Epithelial cell of esophagus (primary cell): ENCODE data around the gene DAGLB.
"Not testable (repeated sequence)": the region's sequence is repeated elsewhere in the genome, so short reads cannot be mapped to it uniquely, and the experiment has no call there.

Experiments used
- DNase-seq: peaks from one replicate; pipeline ENCODE4 v3.0.0; 2010; ENCODE audit warnings: low read depth
- H3K4me3 ChIP-seq: 2 replicates; pipeline ENCODE4 v1.5.1; 2011; ENCODE audit warnings: mild to moderate bottlenecking, low read length, control low read depth
- TF ChIP-seq, protein P1 (sequence below): IDR thresholded peaks from 2 replicates; pipeline ENCODE4 v1.5.1; 2011; ENCODE audit warnings: low read depth, mild to moderate bottlenecking, low read length, control low read depth, inconsistent platforms; ENCODE audit not compliant: insufficient read depth; ENCODE audit errors: missing control alignments

DAGLB gene

DNA sequence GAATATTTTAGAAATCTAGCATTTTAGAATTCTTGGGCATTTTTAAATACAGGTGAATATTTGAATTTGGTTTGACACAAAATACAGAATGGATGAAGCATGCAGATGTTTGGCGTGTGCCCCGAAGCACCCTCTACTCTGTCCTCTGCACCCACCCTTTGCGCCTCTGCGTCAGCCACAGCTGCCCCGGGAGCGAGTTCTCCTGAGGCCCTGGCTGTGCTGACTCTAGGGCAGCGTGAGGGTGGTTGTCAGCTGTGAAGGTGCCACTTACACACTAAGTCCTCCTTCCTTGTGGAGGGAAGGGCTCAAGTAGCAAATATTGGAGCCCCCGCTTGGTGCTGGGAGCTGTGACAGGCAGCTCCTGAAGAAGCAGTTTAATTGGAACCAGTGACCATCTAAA, 48.4 kb downstream of the DAGLB start:
- peak overlapping the region; percentile 44 for H3K4me3 ChIP-seq
- DNase-seq = peak; percentile 43
- TF ChIP-seq, protein P1, sequence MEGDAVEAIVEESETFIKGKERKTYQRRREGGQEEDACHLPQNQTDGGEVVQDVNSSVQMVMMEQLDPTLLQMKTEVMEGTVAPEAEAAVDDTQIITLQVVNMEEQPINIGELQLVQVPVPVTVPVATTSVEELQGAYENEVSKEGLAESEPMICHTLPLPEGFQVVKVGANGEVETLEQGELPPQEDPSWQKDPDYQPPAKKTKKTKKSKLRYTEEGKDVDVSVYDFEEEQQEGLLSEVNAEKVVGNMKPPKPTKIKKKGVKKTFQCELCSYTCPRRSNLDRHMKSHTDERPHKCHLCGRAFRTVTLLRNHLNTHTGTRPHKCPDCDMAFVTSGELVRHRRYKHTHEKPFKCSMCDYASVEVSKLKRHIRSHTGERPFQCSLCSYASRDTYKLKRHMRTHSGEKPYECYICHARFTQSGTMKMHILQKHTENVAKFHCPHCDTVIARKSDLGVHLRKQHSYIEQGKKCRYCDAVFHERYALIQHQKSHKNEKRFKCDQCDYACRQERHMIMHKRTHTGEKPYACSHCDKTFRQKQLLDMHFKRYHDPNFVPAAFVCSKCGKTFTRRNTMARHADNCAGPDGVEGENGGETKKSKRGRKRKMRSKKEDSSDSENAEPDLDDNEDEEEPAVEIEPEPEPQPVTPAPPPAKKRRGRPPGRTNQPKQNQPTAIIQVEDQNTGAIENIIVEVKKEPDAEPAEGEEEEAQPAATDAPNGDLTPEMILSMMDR = no peak

DNA sequence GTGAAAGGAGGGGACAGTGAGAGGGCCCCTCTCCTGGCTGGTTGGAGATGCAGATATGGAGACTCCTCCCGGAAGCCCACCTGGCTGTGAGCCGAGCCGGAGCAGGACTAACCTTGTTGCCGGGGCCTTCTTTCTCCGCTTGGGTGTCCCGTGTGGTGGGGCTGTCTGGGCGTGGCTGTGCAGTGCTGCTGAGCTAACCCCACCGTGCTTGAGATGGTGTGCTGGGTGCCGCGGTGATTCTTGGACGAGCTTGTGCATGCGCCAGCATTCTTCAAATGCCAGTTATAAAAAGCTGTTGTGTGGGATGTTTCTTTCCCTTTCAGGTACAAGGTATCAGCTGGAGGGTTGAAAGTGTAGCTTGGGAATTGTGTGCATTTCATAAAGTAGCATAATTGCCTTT, 48.8 kb downstream of the DAGLB start:
- peak; percentile 93 for DNase-seq
- TF ChIP-seq, protein P1 = no peak
- peak overlapping the region; percentile 44 for H3K4me3 ChIP-seq

DNA sequence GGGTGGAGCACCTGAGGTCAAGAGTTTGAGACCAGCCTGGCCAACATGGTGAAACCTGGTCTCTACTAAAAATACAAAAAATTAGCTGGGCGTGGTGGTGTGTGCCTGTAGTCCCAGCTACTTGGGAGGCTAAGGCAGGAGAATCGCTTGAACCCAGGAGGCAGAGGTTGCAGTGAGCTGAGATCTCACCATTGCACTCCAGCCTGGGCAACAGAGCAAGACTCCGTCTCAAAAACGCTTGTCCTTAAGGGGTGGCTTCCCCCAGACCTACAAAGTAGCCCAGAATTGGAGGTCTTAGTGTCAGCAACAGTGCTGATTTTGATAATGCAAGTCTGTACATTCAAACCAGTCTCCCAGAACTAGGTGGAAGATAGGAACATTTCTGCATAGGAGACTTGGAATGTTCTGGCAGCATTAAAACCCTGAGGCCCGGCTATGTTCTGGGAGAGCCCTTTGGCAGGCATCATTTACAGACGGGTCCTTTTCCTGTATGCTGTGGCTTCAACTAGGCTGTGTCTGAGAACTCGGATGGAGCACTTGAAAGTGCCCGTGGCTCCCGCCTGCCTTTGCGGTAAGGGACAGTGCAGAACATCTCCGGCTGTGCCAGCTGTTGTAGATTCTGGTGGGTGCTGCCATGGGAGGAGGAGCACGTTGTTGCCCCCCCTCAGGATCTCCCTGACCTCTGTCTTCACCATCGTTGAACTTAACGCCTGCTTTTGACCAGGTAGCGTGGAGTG, 49.8 kb downstream of the DAGLB start:
- DNase-seq = not testable (repeated sequence)
- peak overlapping the region; percentile 44 for H3K4me3 ChIP-seq

DNA sequence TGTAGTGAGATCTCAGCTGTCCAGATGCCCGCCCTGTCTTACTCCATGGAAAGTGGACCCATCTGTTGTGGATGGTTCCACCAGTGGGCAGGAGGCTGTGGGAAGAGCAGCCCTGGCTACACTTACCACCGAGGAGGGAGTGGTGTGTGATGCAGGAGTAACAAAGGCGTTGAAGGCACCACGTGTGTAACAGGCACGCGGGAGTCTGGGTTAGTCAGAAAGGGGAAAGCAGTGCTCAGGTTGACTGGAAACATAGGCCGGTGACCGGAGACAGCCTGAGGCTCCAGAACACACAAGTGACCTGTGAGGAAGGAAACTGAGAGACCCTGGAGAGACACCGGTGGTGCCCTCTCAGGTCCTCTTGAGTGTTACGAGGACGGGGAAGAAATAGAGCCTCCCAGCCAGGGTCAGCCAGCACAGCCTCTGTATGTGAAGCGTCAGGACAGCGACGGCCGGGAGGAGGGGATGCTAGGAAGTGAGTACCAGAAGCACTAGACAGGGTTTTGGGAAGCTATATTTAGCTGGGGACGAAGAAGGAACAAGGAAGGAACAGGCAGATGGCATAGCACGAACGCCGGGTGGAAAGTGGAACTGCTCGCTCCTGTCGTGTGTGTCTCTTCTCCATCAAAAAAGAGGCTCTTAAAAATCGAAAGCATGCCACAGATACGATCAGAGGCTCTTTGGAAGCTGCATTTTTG, 51.7 kb downstream of the DAGLB start:
- TF ChIP-seq, protein P1 = no peak
- DNase-seq = no peak
- no peak overlapping the region for H3K4me3 ChIP-seq

DNA sequence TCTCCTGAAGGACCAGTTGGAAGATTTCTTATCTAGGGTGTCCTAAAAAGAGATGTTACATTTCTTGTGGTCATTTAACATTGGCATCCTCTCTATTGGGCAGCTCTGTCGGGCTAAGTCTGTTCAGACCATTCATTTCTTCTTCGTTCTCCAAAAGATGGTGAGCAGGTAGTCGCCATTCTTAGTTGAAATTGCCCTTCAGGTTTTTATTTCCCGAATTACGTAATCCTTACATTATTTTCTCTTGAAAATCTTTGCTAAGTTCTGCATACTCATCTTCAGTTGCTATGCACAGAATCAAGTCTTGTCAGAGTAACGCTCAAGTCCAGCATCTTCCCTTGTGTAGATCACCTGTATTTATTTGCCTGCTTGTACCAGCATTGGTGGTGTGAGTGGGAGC, 53.6 kb downstream of the DAGLB start:
- H3K4me3 ChIP-seq = no peak overlapping the region
- DNase-seq = no peak
- TF ChIP-seq, protein P1 = no peak

DNA sequence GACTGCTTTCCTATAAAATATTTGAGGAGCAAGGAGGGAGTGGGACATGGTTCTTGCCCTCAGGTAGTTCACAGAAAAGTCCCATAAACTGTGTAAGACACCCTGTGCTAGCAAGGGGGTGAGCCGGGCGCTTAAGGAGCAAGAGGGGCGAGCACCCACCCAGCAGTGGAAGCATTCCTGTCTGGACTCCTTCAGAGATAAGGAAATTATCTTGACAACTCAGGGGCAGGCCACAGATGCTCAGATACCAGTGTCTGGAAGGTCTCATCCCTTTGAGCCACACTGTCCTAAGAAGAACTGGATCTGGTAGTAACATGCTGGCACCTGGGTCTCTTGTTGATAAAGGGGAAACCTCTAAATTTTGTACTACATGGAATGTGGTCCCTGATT, 54.1 kb downstream of the DAGLB start:
- TF ChIP-seq, protein P1 = no peak
- DNase-seq = no peak
- H3K4me3 ChIP-seq = no peak overlapping the region

DNA sequence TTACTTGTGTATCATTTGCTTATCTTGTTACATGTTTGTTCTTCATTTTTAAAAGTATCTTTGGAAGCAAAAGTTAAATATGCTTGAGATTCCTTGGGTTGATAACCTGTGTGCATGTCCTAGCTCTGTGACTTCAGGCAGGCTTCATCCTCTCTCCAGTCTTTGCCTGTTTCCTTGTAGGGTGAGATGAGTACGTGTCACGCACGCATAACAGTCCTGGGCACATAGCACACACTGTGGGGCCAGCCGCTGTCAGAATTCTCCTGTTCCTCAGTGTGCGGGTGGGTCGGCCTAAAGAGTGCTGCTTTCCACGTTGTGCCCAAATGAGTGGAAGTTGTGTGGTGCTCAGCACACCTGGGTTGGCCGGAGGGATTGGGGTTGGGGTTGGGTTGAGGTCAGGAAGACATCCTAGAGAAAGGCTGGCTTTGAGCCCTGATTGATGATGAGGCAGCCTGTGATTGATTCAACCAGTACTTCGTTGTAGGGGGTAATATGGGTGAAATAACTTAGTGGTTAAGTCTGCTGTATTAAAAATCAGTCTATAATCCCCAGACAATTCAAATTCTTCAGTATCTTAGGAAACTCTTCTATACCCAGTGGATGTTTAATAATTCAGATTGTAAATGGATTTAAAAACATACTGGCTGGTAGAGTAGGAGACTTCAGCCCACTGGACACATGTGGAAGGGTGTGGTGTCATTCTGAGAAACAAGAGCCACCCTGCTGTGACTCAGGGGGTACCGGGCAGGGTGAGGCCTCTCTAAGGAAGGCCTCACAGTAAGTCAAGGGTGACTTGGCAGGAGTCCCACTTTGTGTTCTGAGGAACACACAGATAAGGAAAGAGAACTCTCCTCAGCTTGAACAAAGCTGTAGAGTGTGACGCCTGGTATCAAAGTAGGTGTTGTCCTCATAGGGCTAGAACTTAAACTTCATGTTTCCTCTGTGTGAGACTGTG, 54.8 kb downstream of the DAGLB start:
- peak; percentile 82 for DNase-seq
- TF ChIP-seq, protein P1 = no peak
- H3K4me3 ChIP-seq = no peak overlapping the region
